PC-9 (cell line): ENCODE measurements around the gene TNNI3K. TPM values are rescaled to one million over a fixed set of nuclear protein-coding genes. Genes with fewer than 3 reads are reported as not detected.

Source experiments
- BruUV-seq: library from RNA; stranded (reverse); fragments of 400-500 nt; replicated peaks from 2 replicates; lab custom pipeline; 2021; lab: Mats Ljungman, UMichigan
- CTCF ChIA-PET: fragments of 300-600 bp; sonication (Branson Sonifier 250); formaldehyde crosslinking; loops from one replicate; lab custom pipeline; 2022; ENCODE audit warnings: antibody characterized with exemption; lab: Charles Lee
- POLR2A ChIA-PET: fragments of 300-600 bp; sonication (Branson Sonifier 250); formaldehyde crosslinking; loops from one replicate; lab custom pipeline; 2022; ENCODE audit warnings: antibody characterized with exemption; ENCODE audit not compliant: unreplicated experiment; lab: Charles Lee
- DNase-seq, 2 experiments: peaks; one replicate each; pipeline versions ENCODE4 v3.0.0 to v3.0.0-alpha.2; 2015 to 2022; ENCODE audit warnings: mixed read lengths in 1 of 2
- H2AFZ ChIP-seq: fragments of 200-600 bp; sonication (generic); 2 replicates; pipeline ENCODE4 v1.8.1; 2017; ENCODE audit warnings: antibody characterized with exemption
- H3F3A ChIP-seq: fragments of 200-600 bp; sonication (generic); 2 replicates; pipeline ENCODE4 v1.8.1; 2017; ENCODE audit warnings: antibody characterized with exemption, mild to moderate bottlenecking, low read depth; ENCODE audit not compliant: insufficient read depth
- H3K27ac ChIP-seq: fragments of 200-600 bp; sonication (generic); 2 replicates; pipeline ENCODE4 v1.6.1; 2016; ENCODE audit warnings: mixed run types
- H3K27me3 ChIP-seq: fragments of 200-600 bp; sonication (generic); 2 replicates; pipeline ENCODE4 v1.6.1; 2016; ENCODE audit warnings: low read depth, mixed run types; ENCODE audit not compliant: insufficient read depth
- H3K36me3 ChIP-seq: fragments of 200-600 bp; sonication (generic); 2 replicates; pipeline ENCODE4 v1.6.1; 2016; ENCODE audit warnings: low read depth, mixed run types
- H3K4me1 ChIP-seq: fragments of 200-600 bp; sonication (generic); replicated peaks from 2 replicates; pipeline ENCODE4 v1.6.1; 2016; ENCODE audit warnings: mixed run types; ENCODE audit not compliant: insufficient read depth
- H3K4me2 ChIP-seq: fragments of 200-600 bp; sonication (generic); 2 replicates; pipeline ENCODE4 v1.6.1; 2017; ENCODE audit warnings: mixed run types
- H3K4me3 ChIP-seq: fragments of 200-600 bp; sonication (generic); 2 replicates; pipeline ENCODE4 v1.6.1; 2016; ENCODE audit warnings: mixed run types
- H3K79me2 ChIP-seq: fragments of 200-600 bp; sonication (generic); 2 replicates; pipeline ENCODE4 v1.6.1; 2017; ENCODE audit warnings: low read depth, mixed run types
- H3K9me2 ChIP-seq: fragments of 200-600 bp; sonication (generic); 2 replicates; pipeline ENCODE4 v1.8.1; 2017; ENCODE audit warnings: mild to moderate bottlenecking; ENCODE audit not compliant: insufficient read depth
- H3K9me3 ChIP-seq: fragments of 200-600 bp; sonication (generic); 2 replicates; pipeline ENCODE4 v1.8.1; 2016; ENCODE audit warnings: low read depth; ENCODE audit not compliant: insufficient read depth
- H4K20me1 ChIP-seq: fragments of 200-600 bp; sonication (generic); 2 replicates; pipeline ENCODE4 v1.8.1; 2017; ENCODE audit not compliant: insufficient read depth
- CTCF ChIP-seq: fragments of 200-600 bp; sonication (generic); conservative IDR thresholded peaks from 2 replicates; pipeline ENCODE4 v1.6.1; 2017; ENCODE audit warnings: mixed run types, antibody characterized with exemption, mild to moderate bottlenecking, moderate library complexity
- EZH2 ChIP-seq: fragments of 200-600 bp; sonication (generic); IDR thresholded peaks from 2 replicates; pipeline ENCODE4 v1.8.0; 2017; ENCODE audit warnings: antibody characterized with exemption, low read depth
- intact Hi-C: fragments of 100-400 bp; cut with micrococcal nuclease; formaldehyde crosslinking; loops from one replicate; pipeline ENCODE4 v1.10.0; 2022; ENCODE audit not compliant: unreplicated experiment
- total RNA-seq: library from RNA; stranded (reverse); gene quantifications from 2 replicates; pipeline ENCODE4 v1.2.3, GENCODE V29; 2021

The TNNI3K gene
- total RNA-seq, 1 experiment from 2014 or later: 1.4 TPM

- Histone ChIP-seq H3K4me1 (no peaks in the 10 kb centered on the region), H3K36me3 (no peaks in the 10 kb centered on the region), H2AFZ (no peak overlapping the region), H3F3A (no peaks in the 10 kb centered on the region), H3K27me3 (no peaks in the 10 kb centered on the region), H3K4me3 (no peak overlapping the region), H4K20me1 (no peaks in the 10 kb centered on the region), H3K4me2 (no peak overlapping the region), H3K79me2 (no peaks in the 10 kb centered on the region), H3K9me3 (no peaks in the 10 kb centered on the region), H3K27ac (no peak overlapping the region), H3K9me2 (no peaks in the 10 kb centered on the region)
- no peak for TF ChIP-seq CTCF
- no peak for TF ChIP-seq EZH2
- no TSS peak for BruUV-seq
- POLR2A ChIA-PET: no interaction called here
- DNase-seq: no peak
- CTCF ChIA-PET: no interaction called here
- intact Hi-C loops: no loop called here
These were observed 133.1 kb downstream of the TNNI3K start for GRCh38 chr1:74368335-74368734.

- POLR2A ChIA-PET: no interaction called here
- CTCF ChIA-PET: no interaction called here
- Histone ChIP-seq H4K20me1 (no peaks in the 10 kb centered on the region), H3K4me3 (no peak overlapping the region), H2AFZ (no peak overlapping the region; the same call in 1 of the 2 replicates), H3K27me3 (no peaks in the 10 kb centered on the region), H3K4me2 (no peak overlapping the region), H3K9me2 (no peaks in the 10 kb centered on the region), H3K4me1 (no peaks in the 10 kb centered on the region), H3K27ac (no peak overlapping the region), H3F3A (no peaks in the 10 kb centered on the region), H3K79me2 (no peaks in the 10 kb centered on the region), H3K9me3 (no peaks in the 10 kb centered on the region), H3K36me3 (no peaks in the 10 kb centered on the region)
- intact Hi-C loops: no loop called here
- no TSS peak for BruUV-seq
- no peak for TF ChIP-seq EZH2
- no peak for TF ChIP-seq CTCF
- DNase-seq: no peak
These were observed 140.2 kb downstream of the TNNI3K start for GRCh38 chr1:74375376-74375775.

- Histone ChIP-seq H3K27me3 (no peaks in the 10 kb centered on the region), H3K79me2 (no peaks in the 10 kb centered on the region), H3K9me2 (no peaks in the 10 kb centered on the region), H4K20me1 (no peaks in the 10 kb centered on the region; the same call in 1 of the 2 replicates), H3F3A (no peaks in the 10 kb centered on the region), H3K4me3 (no peak overlapping the region), H3K4me2 (no peak overlapping the region), H3K4me1 (no peaks in the 10 kb centered on the region), H3K27ac (no peak overlapping the region), H2AFZ (no peak overlapping the region), H3K9me3 (no peaks in the 10 kb centered on the region), H3K36me3 (no peaks in the 10 kb centered on the region)
- no TSS peak for BruUV-seq
- intact Hi-C loops: no loop called here
- no peak for TF ChIP-seq EZH2
- TF ChIP-seq CTCF: no peak
- POLR2A ChIA-PET: no interaction called here
- CTCF ChIA-PET: no interaction called here
- no peak for DNase-seq
These were observed 145.1 kb downstream of the TNNI3K start for GRCh38 chr1:74380252-74380651.
